CD4-positive, alpha-beta T cell (primary cell): ENCODE results near the gene SELENON. TPM values are rescaled to one million over a fixed set of nuclear protein-coding genes. Genes with fewer than 3 reads are reported as not detected.
"Not testable (repeated sequence)": the region's sequence is repeated elsewhere in the genome, so short reads cannot be mapped to it uniquely, and the experiment has no call there.

Source experiments
- ATAC-seq: fragments of 200-7000 bp; cut with Tn5 transposase; one replicate; pipeline ENCODE4 v1.10.0; 2022; ENCODE audit warnings: mild to moderate bottlenecking; ENCODE audit not compliant: poor library complexity
- CTCF ChIA-PET: fragments of 350-600 bp; sonication (Branson Sonifier 250); formaldehyde crosslinking; loops from one replicate; lab custom pipeline; 2021; ENCODE audit warnings: antibody characterized with exemption, inconsistent platforms; lab: Charles Lee
- POLR2A ChIA-PET: fragments of 350-600 bp; sonication (Branson Sonifier 250); formaldehyde crosslinking; loops from one replicate; lab custom pipeline; 2021; ENCODE audit warnings: antibody characterized with exemption, inconsistent platforms; lab: Charles Lee
- DNase-seq, 14 experiments: peaks; one replicate each; pipeline ENCODE4 v3.0.0-alpha.2; 2013 to 2020; ENCODE audit warnings: mixed read lengths in 2 of 14
- H3K27ac ChIP-seq, 2 donors: one replicate each; pipeline versions ENCODE4 v1.5.1 to v1.7.0; 2013; ENCODE audit warnings: low read length in 2 of 2, low read depth in 1 of 2, mild to moderate bottlenecking in 1 of 2
- H3K27me3 ChIP-seq, 2 experiments: 1 replicate in 1 of 2; 2 replicates in 1 of 2; pipeline versions ENCODE4 v1.6.1 to v1.7.0; 2013; ENCODE audit warnings: low read length in 2 of 2, control low read depth in 1 of 2, mild to moderate bottlenecking in 1 of 2, moderate library complexity in 1 of 2; ENCODE audit not compliant: insufficient read depth in 2 of 2, control insufficient read depth in 1 of 2
- H3K36me3 ChIP-seq: one replicate; pipeline ENCODE4 v1.6.1; 2013; ENCODE audit warnings: low read length, control low read depth; ENCODE audit not compliant: insufficient read depth
- H3K4me1 ChIP-seq: one replicate; pipeline ENCODE4 v1.6.1; 2013; ENCODE audit warnings: low read length, control low read depth; ENCODE audit not compliant: insufficient read depth
- H3K4me3 ChIP-seq: one replicate; pipeline ENCODE4 v1.5.1; 2013; ENCODE audit warnings: mild to moderate bottlenecking, low read length, moderate library complexity
- H3K9me3 ChIP-seq, 2 experiments: 1 replicate in 1 of 2; 2 replicates in 1 of 2; pipeline versions ENCODE4 v1.6.1 to v1.7.0; 2013; ENCODE audit warnings: low read length in 2 of 2, mild to moderate bottlenecking in 2 of 2, control low read depth in 1 of 2, moderate library complexity in 1 of 2; ENCODE audit not compliant: control insufficient read depth in 1 of 2, insufficient read depth in 1 of 2
- H3K27ac Mint-ChIP-seq: one replicate; pipeline ENCODE4 v1.8.0; 2020; ENCODE audit warnings: mixed read lengths
- H3K27me3 Mint-ChIP-seq: one replicate; pipeline ENCODE4 v1.8.0; 2021; ENCODE audit warnings: mixed read lengths
- H3K36me3 Mint-ChIP-seq: one replicate; pipeline ENCODE4 v1.8.0; 2021; ENCODE audit warnings: low read depth, mixed read lengths
- H3K4me1 Mint-ChIP-seq: one replicate; pipeline ENCODE4 v1.8.0; 2021; ENCODE audit warnings: low read depth, mixed read lengths
- H3K4me3 Mint-ChIP-seq: one replicate; pipeline ENCODE4 v1.8.0; 2020; ENCODE audit warnings: mild to moderate bottlenecking, mixed read lengths
- H3K9me3 Mint-ChIP-seq: one replicate; pipeline ENCODE4 v1.8.0; 2020; ENCODE audit warnings: mixed read lengths
- intact Hi-C, 2 experiments: fragments of 100-400 bp; cut with DNase I in 1 of 2; cut with micrococcal nuclease in 1 of 2; formaldehyde crosslinking; loops; one replicate each; pipeline versions ENCODE4 v1.15.1 to v1.9.0; 2023 to 2025; cut with DNase I, micrococcal nuclease
- total RNA-seq, 174 experiments: library from RNA in 2 of 174; stranded (reverse) in 2 of 174; gene quantifications; one replicate each; pipeline ENCODE4 v1.2.3 and lab custom pipeline; 2021 to 2026
- TF ChIP-seq, protein P1 (sequence below): fragments of 200-600 bp; IDR thresholded peaks from one replicate; pipeline ENCODE4 v1.8.0; 2022; ENCODE audit warnings: antibody characterized with exemption, mild to moderate bottlenecking

SELENON gene
- total RNA-seq, 2 experiments from 2014 or later, result 25.3 to 25.7 TPM

DNA sequence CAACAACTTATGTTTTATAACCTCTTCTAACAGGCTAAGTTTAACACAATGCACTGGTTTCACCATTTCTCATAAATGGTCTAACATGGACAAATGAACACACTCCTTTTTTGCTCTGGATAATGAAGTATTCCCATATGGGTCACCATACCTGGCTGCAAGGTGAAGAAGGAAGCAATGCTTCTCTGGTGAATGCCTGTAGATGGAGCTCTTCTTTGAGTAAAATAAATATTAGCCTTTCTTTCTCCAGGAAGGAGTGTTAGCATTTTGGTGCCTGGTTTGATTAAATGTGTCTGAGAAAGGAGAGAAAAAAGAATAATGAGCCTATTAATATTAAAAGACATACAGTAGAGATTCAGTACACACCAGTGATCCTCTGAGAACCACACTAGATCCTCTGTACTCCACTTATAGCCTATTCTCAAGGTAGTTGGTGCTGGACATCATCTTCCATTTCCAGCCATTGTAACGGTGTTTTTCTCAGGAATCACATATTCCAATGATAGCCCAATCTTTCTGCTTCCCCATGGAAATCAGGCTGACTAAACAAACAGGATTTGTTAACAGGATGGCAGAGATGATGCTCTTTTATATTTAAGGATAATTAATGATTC lies 37.4 kb downstream of the SELENON start:
- intact Hi-C loops, result loop anchor here in 1 of 2 experiments (5.0 kb wide), 2 partner anchors 40 to 160 kb away; partner anchors contain the start of genes PAFAH2 and PAQR7
- ATAC-seq, result no peak
- H3K4me1 ChIP-seq, result peaks cover under 1% of the 10 kb centered on the region
- POLR2A ChIA-PET, result no interaction called here
- H3K27ac ChIP-seq, result no peak overlapping the region
- TF ChIP-seq, protein P1, sequence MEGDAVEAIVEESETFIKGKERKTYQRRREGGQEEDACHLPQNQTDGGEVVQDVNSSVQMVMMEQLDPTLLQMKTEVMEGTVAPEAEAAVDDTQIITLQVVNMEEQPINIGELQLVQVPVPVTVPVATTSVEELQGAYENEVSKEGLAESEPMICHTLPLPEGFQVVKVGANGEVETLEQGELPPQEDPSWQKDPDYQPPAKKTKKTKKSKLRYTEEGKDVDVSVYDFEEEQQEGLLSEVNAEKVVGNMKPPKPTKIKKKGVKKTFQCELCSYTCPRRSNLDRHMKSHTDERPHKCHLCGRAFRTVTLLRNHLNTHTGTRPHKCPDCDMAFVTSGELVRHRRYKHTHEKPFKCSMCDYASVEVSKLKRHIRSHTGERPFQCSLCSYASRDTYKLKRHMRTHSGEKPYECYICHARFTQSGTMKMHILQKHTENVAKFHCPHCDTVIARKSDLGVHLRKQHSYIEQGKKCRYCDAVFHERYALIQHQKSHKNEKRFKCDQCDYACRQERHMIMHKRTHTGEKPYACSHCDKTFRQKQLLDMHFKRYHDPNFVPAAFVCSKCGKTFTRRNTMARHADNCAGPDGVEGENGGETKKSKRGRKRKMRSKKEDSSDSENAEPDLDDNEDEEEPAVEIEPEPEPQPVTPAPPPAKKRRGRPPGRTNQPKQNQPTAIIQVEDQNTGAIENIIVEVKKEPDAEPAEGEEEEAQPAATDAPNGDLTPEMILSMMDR, result peak; percentile 42
- Mint-ChIP-seq H3K9me3 (no peaks in the 10 kb centered on the region), H3K4me1 (peaks cover 2% of the 10 kb centered on the region), H3K4me3 (no peak overlapping the region), H3K36me3 (peaks cover 28% of the 10 kb centered on the region), H3K27me3 (no peaks in the 10 kb centered on the region), H3K27ac (no peak overlapping the region)
- H3K4me3 ChIP-seq, result no peak overlapping the region
- H3K36me3 ChIP-seq, result peaks cover 18% of the 10 kb centered on the region
- CTCF ChIA-PET, result interaction anchor here (1.2 kb wide), 1 partner anchor 17 kb away, joined by 3 read pairs; no protein-coding TSS in a partner anchor
- H3K9me3 ChIP-seq, result peaks cover 0 to 4% of the 10 kb centered on the region in 2 experiments
- H3K27me3 ChIP-seq, result no peaks in the 10 kb centered on the region
- peak in 1 of 14 experiments; percentile 8 for DNase-seq

DNA sequence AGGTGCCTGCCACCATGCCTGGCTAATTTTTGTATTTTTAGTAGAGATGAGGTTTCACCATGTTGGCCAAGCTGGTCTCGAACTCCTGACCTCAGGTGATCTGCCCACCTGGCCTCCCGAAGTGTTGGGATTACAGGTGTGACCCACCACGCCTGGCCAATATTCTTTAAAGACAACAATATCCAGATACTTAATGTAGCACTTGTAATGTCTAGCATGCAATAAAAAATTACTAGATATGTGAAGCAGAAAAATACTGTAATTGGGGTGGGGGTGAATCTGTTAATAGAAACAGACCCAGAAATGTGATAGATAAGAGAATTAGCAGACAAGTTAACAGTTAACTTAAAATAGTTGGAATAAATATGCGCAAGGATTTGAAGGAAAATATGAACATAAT lies 39.8 kb downstream of the SELENON start:
- H3K4me3 Mint-ChIP-seq, H3K27me3 ChIP-seq, DNase-seq, H3K4me1 Mint-ChIP-seq, H3K36me3 ChIP-seq, H3K27me3 Mint-ChIP-seq, H3K4me1 ChIP-seq, CTCF ChIA-PET, ATAC-seq, H3K27ac ChIP-seq, H3K27ac Mint-ChIP-seq, H3K9me3 Mint-ChIP-seq, H3K4me3 ChIP-seq, H3K9me3 ChIP-seq: not testable (repeated sequence)
- intact Hi-C loops, result loop anchor here in 1 of 2 experiments (5.0 kb wide), 2 partner anchors 37 to 157 kb away; partner anchors contain the start of genes PAFAH2 and PAQR7
- H3K36me3 Mint-ChIP-seq, result peaks cover 12% of the 10 kb centered on the region
- POLR2A ChIA-PET, result interaction anchor here (0.8 kb wide), 1 partner anchor 8 kb away, joined by 3 read pairs; no protein-coding TSS in a partner anchor

DNA sequence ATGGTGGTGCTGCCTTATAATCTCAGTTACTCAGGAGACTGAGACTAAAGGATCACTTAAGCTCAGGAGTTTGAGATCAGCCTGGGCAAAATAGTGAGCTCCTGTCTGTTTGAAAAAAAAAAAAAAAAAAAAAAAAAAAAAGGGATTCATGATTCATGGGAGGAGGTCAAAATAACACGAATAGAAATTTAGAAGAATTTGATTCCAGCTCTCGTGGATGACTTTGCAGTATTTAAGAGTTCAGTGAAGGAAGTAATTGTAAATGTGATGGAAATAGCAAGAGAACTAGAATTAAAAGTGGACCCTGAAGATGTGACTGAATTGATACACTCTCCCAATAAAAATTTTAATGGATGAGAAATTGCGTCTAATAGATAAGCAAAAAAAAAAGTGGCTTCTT lies 43.5 kb downstream of the SELENON start:
- CTCF ChIA-PET, result interaction anchor here (0.6 kb wide), 1 partner anchor 648 kb away, joined by 3 read pairs; no protein-coding TSS in a partner anchor
- TF ChIP-seq, protein P1, result no peak
- H3K4me1 ChIP-seq, result no peaks in the 10 kb centered on the region

More for the DNA sequence above, 43.5 kb downstream of the SELENON start:
- Mint-ChIP-seq H3K27me3 (no peaks in the 10 kb centered on the region), H3K36me3 (no peaks in the 10 kb centered on the region), H3K4me3 (no peak overlapping the region), H3K4me1 (no peaks in the 10 kb centered on the region), H3K9me3 (no peaks in the 10 kb centered on the region), H3K27ac (no peak overlapping the region)
- Histone ChIP-seq H3K27me3 (no peaks in the 10 kb centered on the region), H3K9me3 (peaks cover 0 to 4% of the 10 kb centered on the region in 2 experiments), H3K4me3 (no peak overlapping the region), H3K27ac (no peak overlapping the region), H3K36me3 (no peaks in the 10 kb centered on the region)
- intact Hi-C loops, result no loop called here
- POLR2A ChIA-PET, result no interaction called here
- ATAC-seq, result no peak
- no peak for DNase-seq
